Endothelial cell of umbilical vein (primary cell): Measurements from ENCODE around the gene SLC35G3. TPM values are rescaled to one million over a fixed set of nuclear protein-coding genes. Genes with fewer than 3 reads are reported as not detected.

ENCODE experiments used
- BruUV-seq: library from RNA; stranded (reverse); fragments of 400-500 nt; replicated peaks from 2 replicates; lab custom pipeline; 2021; lab: Mats Ljungman, UMichigan
- CTCF ChIA-PET: fragments of 300-600, 350-600 bp; sonication (Branson Sonifier 250); formaldehyde crosslinking; loops from one replicate; lab custom pipeline; 2021; ENCODE audit warnings: antibody characterized with exemption, inconsistent platforms; lab: Charles Lee
- POLR2A ChIA-PET: fragments of 300-600, 350-600 bp; sonication (Branson Sonifier 250); formaldehyde crosslinking; loops from one replicate; lab custom pipeline; 2021; ENCODE audit warnings: antibody characterized with exemption, inconsistent platforms; lab: Charles Lee
- DNase-seq: peaks from one replicate; pipeline ENCODE4 v3.0.0-alpha.2; 2011; ENCODE audit warnings: low read depth, low spot score
- FAIRE-seq: peaks from 2 replicates; lab custom pipeline; 2011; peaks lifted over from hg19 to GRCh38; lab: Jason Lieb, UNC
- H2AFZ ChIP-seq: 2 replicates; pipeline ENCODE4 v1.6.0; 2012; ENCODE audit warnings: low read depth, low read length, control low read depth, inconsistent platforms
- H3K27ac ChIP-seq: 2 replicates; pipeline ENCODE4 v1.5.1; 2011; ENCODE audit warnings: low read depth, mild to moderate bottlenecking, control low read depth, low read length, moderate library complexity; ENCODE audit not compliant: insufficient read depth
- H3K27me3 ChIP-seq, 2 experiments: 2 replicates each; pipeline versions ENCODE4 v1.6.0 to v1.6.1; 2011; ENCODE audit warnings: low read length in 2 of 2, mixed read lengths in 1 of 2; ENCODE audit not compliant: control insufficient read depth in 2 of 2, insufficient read depth in 2 of 2
- H3K36me3 ChIP-seq, 2 experiments: 2 replicates in 1 of 2; 3 replicates in 1 of 2; pipeline ENCODE4 v1.5.1; 2011; ENCODE audit warnings: low read length in 2 of 2, mild to moderate bottlenecking in 1 of 2, moderate library complexity in 1 of 2; ENCODE audit not compliant: control insufficient read depth in 2 of 2, insufficient read depth in 2 of 2; ENCODE audit errors: extremely low read depth in 1 of 2
- H3K4me1 ChIP-seq: 3 replicates; pipeline ENCODE4 v1.5.1; 2011; ENCODE audit warnings: mild to moderate bottlenecking, low read length; ENCODE audit not compliant: control insufficient read depth, insufficient read depth; ENCODE audit errors: extremely low read depth
- H3K4me2 ChIP-seq: 2 replicates; pipeline ENCODE4 v1.6.1; 2011; ENCODE audit warnings: low read length, control low read depth, mixed read lengths; ENCODE audit not compliant: insufficient read depth
- H3K4me3 ChIP-seq, 3 experiments: fragments of 200-600 bp in 1 of 3; sonication (generic), shearing (Covaris generic) in 1 of 3; replicated peaks in 1 of 3; 2 replicates each; pipeline ENCODE4 v1.5.1; 2011 to 2016; ENCODE audit warnings: control low read depth in 3 of 3, low read length in 3 of 3, mild to moderate bottlenecking in 2 of 3, inconsistent platforms in 1 of 3, low read depth in 1 of 3, moderate library complexity in 1 of 3; ENCODE audit not compliant: insufficient read depth in 1 of 3
- H3K79me2 ChIP-seq: 2 replicates; pipeline ENCODE4 v1.6.0; 2012; ENCODE audit warnings: low read length, inconsistent platforms; ENCODE audit not compliant: control insufficient read depth, insufficient read depth
- H3K9ac ChIP-seq: replicated peaks from 2 replicates; pipeline ENCODE3; 2011; ENCODE audit warnings: low read length, control low read depth; ENCODE audit not compliant: insufficient read depth; ENCODE audit errors: extremely low read depth
- H3K9me1 ChIP-seq: replicated peaks from 3 replicates; pipeline ENCODE4 v1.6.0; 2011; ENCODE audit warnings: mild to moderate bottlenecking, low read length; ENCODE audit not compliant: control insufficient read depth, insufficient read depth; ENCODE audit errors: extremely low read depth
- H3K9me3 ChIP-seq: replicated peaks from 2 replicates; pipeline ENCODE4 v1.5.1; 2012; ENCODE audit warnings: low read length, inconsistent platforms; ENCODE audit not compliant: control insufficient read depth, insufficient read depth
- H4K20me1 ChIP-seq: replicated peaks from 2 replicates; pipeline ENCODE3; 2011; ENCODE audit warnings: mild to moderate bottlenecking, low read length; ENCODE audit not compliant: control insufficient read depth, insufficient read depth; ENCODE audit errors: extremely low read depth
- EZH2 ChIP-seq: IDR thresholded peaks from 2 replicates; pipeline ENCODE4 v1.6.1; 2012; ENCODE audit warnings: borderline replicate concordance, low read depth, mild to moderate bottlenecking, moderate library complexity, low read length, inconsistent platforms; ENCODE audit not compliant: severe bottlenecking
- FOS ChIP-seq: IDR thresholded peaks from 2 replicates; pipeline ENCODE4 v1.6.1; 2011; ENCODE audit warnings: mild to moderate bottlenecking, low read length, moderate library complexity, borderline replicate concordance; ENCODE audit not compliant: insufficient read depth
- GATA2 ChIP-seq: IDR thresholded peaks from 2 replicates; pipeline ENCODE4 v1.7.0; 2011; ENCODE audit warnings: low read depth, mild to moderate bottlenecking, moderate library complexity, mixed read lengths, low read length; ENCODE audit not compliant: insufficient read length, insufficient read depth
- JUN ChIP-seq: IDR thresholded peaks from 2 replicates; pipeline ENCODE4 v1.6.1; 2011; ENCODE audit warnings: borderline replicate concordance, low read depth; ENCODE audit not compliant: insufficient read length, insufficient read depth
- MYC ChIP-seq: IDR thresholded peaks from one replicate; pipeline ENCODE4 v1.6.1; 2011; ENCODE audit warnings: mild to moderate bottlenecking, low read depth, low read length
- POLR2A ChIP-seq: IDR thresholded peaks from 2 replicates; pipeline ENCODE4 v1.6.1; 2012; ENCODE audit warnings: low read depth, mild to moderate bottlenecking, control low read depth, low read length
- POLR2AphosphoS5 ChIP-seq: IDR thresholded peaks from 2 replicates; pipeline ENCODE4 v1.6.1; 2012; ENCODE audit warnings: low read depth, mild to moderate bottlenecking, control low read depth, low read length, moderate library complexity; ENCODE audit not compliant: insufficient read depth
- dilution Hi-C: fragments of 300-500 bp; cut with MboI; formaldehyde crosslinking; loops from one replicate; pipeline ENCODE4 v1.15.0; 2019; ENCODE audit warnings: low sequenced_read_pairs; ENCODE audit not compliant: extremely low pct_ligation_motif_present
- intact Hi-C: fragments of 100-400 bp; cut with micrococcal nuclease; formaldehyde crosslinking; loops from one replicate; pipeline ENCODE4 v1.10.0; 2022
- polyA plus RNA-seq, 4 experiments: library from polyadenylated mRNA; depleted of rRNA in 3 of 4; stranded (reverse) in 3 of 4; unstranded in 1 of 4; fragments of >200 nt; gene quantifications; 2 replicates each; pipeline versions ENCODE4 v1.2.1 to v1.2.3, GENCODE V29; 2011 to 2012; ENCODE audit warnings: missing spikeins in 1 of 4
- total RNA-seq: library from RNA; stranded (reverse); gene quantifications from 2 replicates; pipeline ENCODE4 v1.2.3, GENCODE V29; 2021
- TF ChIP-seq, protein P1 (sequence below): IDR thresholded peaks from 2 replicates; pipeline ENCODE4 v1.6.1; 2011; ENCODE audit not compliant: insufficient read depth, insufficient read length
- TF ChIP-seq, protein P2 (sequence below), 2 donors: IDR thresholded peaks; 1 replicate in 1 of 2; 2 replicates in 1 of 2; pipeline ENCODE4 v1.5.1; 2011; ENCODE audit warnings: low read length in 2 of 2, mild to moderate bottlenecking in 2 of 2, moderate library complexity in 2 of 2, control low read depth in 1 of 2, inconsistent platforms in 1 of 2, low read depth in 1 of 2; ENCODE audit not compliant: insufficient read depth in 1 of 2; ENCODE audit errors: extremely low read depth in 1 of 2

SLC35G3 gene
- total and polyA plus RNA-seq, 2 donors (not counting 3 experiments of a cell fraction or from before 2014, with no cell fraction given) = not detected

DNA sequence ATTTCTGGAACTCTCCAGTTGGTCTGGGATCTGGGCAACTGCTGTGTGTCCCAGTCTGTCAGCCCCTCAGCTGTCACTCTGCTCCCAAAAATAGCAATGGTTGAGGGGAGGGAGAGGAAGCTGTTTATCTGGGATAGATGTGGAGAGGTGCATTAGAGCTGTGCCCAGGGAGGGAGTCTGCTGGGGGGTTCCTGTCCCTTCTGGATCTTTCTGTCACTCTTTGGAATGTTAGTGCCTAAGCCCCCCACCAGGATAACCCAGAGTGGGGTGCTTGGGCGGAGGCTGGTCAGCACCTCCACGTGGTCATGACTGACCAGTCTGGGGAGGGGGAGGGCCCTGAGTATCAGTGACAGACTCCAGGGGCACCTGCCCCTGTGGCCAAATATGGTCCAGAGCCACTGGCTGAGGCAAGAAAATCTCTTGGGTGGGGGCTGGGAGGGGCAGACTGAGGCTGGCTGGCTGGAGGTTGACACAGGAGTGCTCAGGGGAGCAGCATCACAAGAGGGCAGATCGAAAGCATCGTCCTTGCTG, 46.8 kb downstream of the SLC35G3 start, which contains the start of gene UNC45B:
UNC45B (plus strand) TSS at position 443 of the 531 bp plus-strand sequence. CDS start 447 bp downstream, outside the sequence.
- Histone ChIP-seq H3K27ac (no peak within 1 kb of the TSS), H3K4me2 (no peak within 1 kb of the TSS), H2AFZ (no peak within 1 kb of the TSS), H4K20me1 (no peaks in the 10 kb centered on the region), H3K4me1 (no peaks in the 10 kb centered on the region), H3K4me3 (no peak within 1 kb of the TSS), H3K9me1 (no peaks in the 10 kb centered on the region), H3K9ac (no peak within 1 kb of the TSS), H3K36me3 (no peaks in the 10 kb centered on the region), H3K79me2 (no peaks in the 10 kb centered on the region), H3K27me3 (peaks cover 4 to 8% of the 10 kb centered on the region in 2 experiments), H3K9me3 (no peaks in the 10 kb centered on the region)
- dilution Hi-C loops (no loop called here), intact Hi-C loops (loop anchor here (10.0 kb wide), 1 partner anchor 387 kb away; the partner anchor contains the start of gene SLFN12L)
- ChIA-PET CTCF (interaction anchor here (0.8 to 1.2 kb wide), 2 partner anchors 392 to 605 kb away, joined by 3 read pairs; no protein-coding TSS in a partner anchor), POLR2A (no interaction called here)
- TF ChIP-seq, protein P1, sequence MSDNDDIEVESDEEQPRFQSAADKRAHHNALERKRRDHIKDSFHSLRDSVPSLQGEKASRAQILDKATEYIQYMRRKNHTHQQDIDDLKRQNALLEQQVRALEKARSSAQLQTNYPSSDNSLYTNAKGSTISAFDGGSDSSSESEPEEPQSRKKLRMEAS = no peak
- TF ChIP-seq POLR2A (no peak), GATA2 (no peak), POLR2AphosphoS5 (no peak), FOS (no peak), MYC (no peak), EZH2 (no peak), JUN (no peak)
- TF ChIP-seq, protein P2, sequence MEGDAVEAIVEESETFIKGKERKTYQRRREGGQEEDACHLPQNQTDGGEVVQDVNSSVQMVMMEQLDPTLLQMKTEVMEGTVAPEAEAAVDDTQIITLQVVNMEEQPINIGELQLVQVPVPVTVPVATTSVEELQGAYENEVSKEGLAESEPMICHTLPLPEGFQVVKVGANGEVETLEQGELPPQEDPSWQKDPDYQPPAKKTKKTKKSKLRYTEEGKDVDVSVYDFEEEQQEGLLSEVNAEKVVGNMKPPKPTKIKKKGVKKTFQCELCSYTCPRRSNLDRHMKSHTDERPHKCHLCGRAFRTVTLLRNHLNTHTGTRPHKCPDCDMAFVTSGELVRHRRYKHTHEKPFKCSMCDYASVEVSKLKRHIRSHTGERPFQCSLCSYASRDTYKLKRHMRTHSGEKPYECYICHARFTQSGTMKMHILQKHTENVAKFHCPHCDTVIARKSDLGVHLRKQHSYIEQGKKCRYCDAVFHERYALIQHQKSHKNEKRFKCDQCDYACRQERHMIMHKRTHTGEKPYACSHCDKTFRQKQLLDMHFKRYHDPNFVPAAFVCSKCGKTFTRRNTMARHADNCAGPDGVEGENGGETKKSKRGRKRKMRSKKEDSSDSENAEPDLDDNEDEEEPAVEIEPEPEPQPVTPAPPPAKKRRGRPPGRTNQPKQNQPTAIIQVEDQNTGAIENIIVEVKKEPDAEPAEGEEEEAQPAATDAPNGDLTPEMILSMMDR (IDR thresholded peaks at IDR 0.05; ENCODE audit: extremely low read depth in 1 of 2, insufficient read depth in 1 of 2, low read depth in 1 of 2, low read length in 2 of 2) = no peak
- FAIRE-seq (no peak), DNase-seq (no peak)
- no TSS peak for BruUV-seq
